AG04449 (cell line): ENCODE data around the gene STARD3NL.
A peak's percentile ranks its signal among the peaks of the same experiment; 100 is the strongest.

Experiments used
- CTCF ChIA-PET: fragments of 350-600 bp; formaldehyde crosslinking; extraction: SDS; loops from one replicate; lab custom pipeline; 2021; ENCODE audit warnings: antibody characterized with exemption; lab: Yijun Ruan, JAX
- POLR2A ChIA-PET: fragments of 400-600, 350-600 bp; formaldehyde crosslinking; extraction: SDS; loops from one replicate; lab custom pipeline; 2020; ENCODE audit warnings: antibody characterized with exemption, inconsistent platforms; lab: Yijun Ruan, JAX
- DNase-seq: peaks from one replicate; pipeline ENCODE4 v3.0.0-alpha.2; 2010; ENCODE audit warnings: low read depth, low spot score
- H3K4me3 ChIP-seq: 2 replicates; pipeline ENCODE4 v1.5.1; 2011; ENCODE audit warnings: low read depth, mild to moderate bottlenecking, control low read depth, low read length
- TF ChIP-seq, protein P1 (sequence below): IDR thresholded peaks from one replicate; pipeline ENCODE4 v1.5.1; 2011; ENCODE audit warnings: mild to moderate bottlenecking, moderate library complexity, low read length, control low read depth, inconsistent platforms; ENCODE audit not compliant: insufficient read depth; ENCODE audit errors: missing control alignments

Gene STARD3NL, protein sequence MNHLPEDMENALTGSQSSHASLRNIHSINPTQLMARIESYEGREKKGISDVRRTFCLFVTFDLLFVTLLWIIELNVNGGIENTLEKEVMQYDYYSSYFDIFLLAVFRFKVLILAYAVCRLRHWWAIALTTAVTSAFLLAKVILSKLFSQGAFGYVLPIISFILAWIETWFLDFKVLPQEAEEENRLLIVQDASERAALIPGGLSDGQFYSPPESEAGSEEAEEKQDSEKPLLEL

GRCh38 chr7:38178004-38178694 lies at the start of gene STARD3NL:
TSS of gene STARD3NL (plus strand) at chr7:38178245. CDS start at chr7:38207505, 29,260 bp downstream.
- CTCF ChIA-PET = interaction anchor here (0.9 to 1.6 kb wide), 4 partner anchors 17 to 68 kb away, joined by 3 to 7 read pairs (median 3); no protein-coding TSS in a partner anchor
- POLR2A ChIA-PET = interaction anchor here (0.6 to 1.0 kb wide), 5 partner anchors 8 to 140 kb away, joined by 3 to 5 read pairs (median 4); no protein-coding TSS in a partner anchor
- DNase-seq = peak; percentile 100
- H3K4me3 ChIP-seq = peak within 1 kb of the TSS; percentile 85
- TF ChIP-seq, protein P1, sequence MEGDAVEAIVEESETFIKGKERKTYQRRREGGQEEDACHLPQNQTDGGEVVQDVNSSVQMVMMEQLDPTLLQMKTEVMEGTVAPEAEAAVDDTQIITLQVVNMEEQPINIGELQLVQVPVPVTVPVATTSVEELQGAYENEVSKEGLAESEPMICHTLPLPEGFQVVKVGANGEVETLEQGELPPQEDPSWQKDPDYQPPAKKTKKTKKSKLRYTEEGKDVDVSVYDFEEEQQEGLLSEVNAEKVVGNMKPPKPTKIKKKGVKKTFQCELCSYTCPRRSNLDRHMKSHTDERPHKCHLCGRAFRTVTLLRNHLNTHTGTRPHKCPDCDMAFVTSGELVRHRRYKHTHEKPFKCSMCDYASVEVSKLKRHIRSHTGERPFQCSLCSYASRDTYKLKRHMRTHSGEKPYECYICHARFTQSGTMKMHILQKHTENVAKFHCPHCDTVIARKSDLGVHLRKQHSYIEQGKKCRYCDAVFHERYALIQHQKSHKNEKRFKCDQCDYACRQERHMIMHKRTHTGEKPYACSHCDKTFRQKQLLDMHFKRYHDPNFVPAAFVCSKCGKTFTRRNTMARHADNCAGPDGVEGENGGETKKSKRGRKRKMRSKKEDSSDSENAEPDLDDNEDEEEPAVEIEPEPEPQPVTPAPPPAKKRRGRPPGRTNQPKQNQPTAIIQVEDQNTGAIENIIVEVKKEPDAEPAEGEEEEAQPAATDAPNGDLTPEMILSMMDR = no peak

GRCh38 chr7:38129162-38129561 lies 48.9 kb upstream of the STARD3NL start:
- TF ChIP-seq, protein P1 = no peak
- no peak for DNase-seq
- ChIA-PET POLR2A (no interaction called here), CTCF (interaction anchor here (0.9 kb wide), 1 partner anchor 21 kb away, joined by 3 read pairs; no protein-coding TSS in a partner anchor)
- no peak overlapping the region for H3K4me3 ChIP-seq

DNA sequence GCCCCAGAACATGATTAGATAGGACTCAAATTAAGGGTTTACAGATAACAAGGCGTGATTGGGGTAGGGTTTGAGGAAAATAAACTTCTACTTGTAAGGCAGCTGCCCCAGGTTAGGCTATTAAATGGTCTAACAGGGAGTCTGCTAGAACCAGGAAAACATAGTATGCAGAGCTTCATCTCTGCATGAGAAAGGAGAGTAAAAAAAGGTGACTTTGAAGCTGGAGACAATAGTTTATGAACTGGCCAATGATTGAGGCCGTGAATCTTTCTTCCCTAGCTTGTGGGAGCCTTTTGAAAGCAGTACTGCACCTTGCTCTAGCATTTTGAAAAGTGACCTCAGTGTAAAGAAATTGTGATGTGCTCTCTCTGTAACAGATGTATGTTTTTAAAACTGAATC lies 48.5 kb upstream of the STARD3NL start:
- no peak overlapping the region for H3K4me3 ChIP-seq
- POLR2A ChIA-PET = no interaction called here
- TF ChIP-seq, protein P1 = no peak
- DNase-seq = no peak
- CTCF ChIA-PET = interaction anchor here (0.9 kb wide), 1 partner anchor 21 kb away, joined by 3 read pairs; no protein-coding TSS in a partner anchor

GRCh38 chr7:38138171-38138570 lies 39.9 kb upstream of the STARD3NL start:
- TF ChIP-seq, protein P1 = no peak
- ChIA-PET POLR2A (no interaction called here), CTCF (no interaction called here)
- H3K4me3 ChIP-seq = no peak overlapping the region
- no peak for DNase-seq

DNA sequence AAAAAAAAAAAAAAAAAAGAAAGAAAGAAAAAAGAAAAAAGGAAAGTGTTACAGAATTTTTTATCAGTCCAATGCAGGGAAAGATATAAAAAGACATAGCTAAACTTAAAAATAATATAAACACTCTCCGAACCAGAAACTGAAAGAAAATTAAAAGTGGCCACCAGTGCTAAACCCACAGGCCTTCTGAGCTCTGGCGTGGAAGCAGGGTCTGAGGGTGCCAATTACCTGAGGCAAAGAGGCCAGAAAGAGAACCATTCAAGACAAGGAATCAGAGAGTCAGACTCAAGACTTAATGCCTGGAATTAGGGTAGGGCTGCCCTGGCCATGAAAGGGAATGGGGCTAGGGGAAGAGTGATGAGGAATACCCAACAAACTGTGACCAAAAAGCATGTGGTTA lies 36.9 kb upstream of the STARD3NL start:
- no peak overlapping the region for H3K4me3 ChIP-seq
- CTCF ChIA-PET = interaction anchor here (1.0 to 1.3 kb wide), 3 partner anchors 33 to 75 kb away, joined by 3 to 4 read pairs (median 3); no protein-coding TSS in a partner anchor

More for the DNA sequence above, 36.9 kb upstream of the STARD3NL start:
- TF ChIP-seq, protein P1 = no peak
- POLR2A ChIA-PET = interaction anchor here (0.6 kb wide), 1 partner anchor 37 kb away, joined by 5 read pairs; the partner anchor contains the start of gene STARD3NL
- no peak for DNase-seq
